SIG-M5 treated with dmso at 0.1 percent for 504 hours (cell line): ENCODE data around the gene CHID1.

Experiments used
- DNase-seq: peaks from one replicate; lab custom pipeline; 2025; ENCODE audit not compliant: unreplicated experiment; lab: John Stamatoyannopoulos, UW

CHID1 gene

DNA sequence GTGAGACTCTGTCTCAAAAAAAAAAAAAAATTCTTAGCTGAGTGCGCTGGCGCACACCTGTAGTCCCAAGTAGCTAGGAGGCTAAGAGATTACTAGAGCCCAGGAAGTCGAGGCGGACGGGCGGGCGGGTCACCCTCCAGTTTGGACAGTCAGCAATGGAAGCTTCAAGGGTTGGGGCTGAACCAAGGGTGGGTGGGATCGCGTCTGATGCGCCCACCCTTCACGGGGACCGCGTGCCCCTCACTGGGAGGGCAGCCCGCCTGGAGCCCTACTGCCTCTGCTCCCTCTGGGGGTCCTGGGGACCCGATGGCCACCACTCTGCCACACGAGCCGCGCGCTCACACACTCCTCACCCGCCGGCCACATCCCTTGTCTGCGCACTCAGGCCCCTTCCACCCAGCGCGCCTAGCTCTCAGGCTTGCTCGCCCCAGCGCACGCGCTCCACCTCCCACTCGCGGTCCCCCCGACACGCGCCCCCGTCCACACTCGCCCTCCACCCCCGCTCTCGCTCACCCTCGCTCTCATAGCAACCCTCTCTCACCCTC lies 494 bp downstream of the CHID1 start:
- peak; percentile 38 for DNase-seq

DNA sequence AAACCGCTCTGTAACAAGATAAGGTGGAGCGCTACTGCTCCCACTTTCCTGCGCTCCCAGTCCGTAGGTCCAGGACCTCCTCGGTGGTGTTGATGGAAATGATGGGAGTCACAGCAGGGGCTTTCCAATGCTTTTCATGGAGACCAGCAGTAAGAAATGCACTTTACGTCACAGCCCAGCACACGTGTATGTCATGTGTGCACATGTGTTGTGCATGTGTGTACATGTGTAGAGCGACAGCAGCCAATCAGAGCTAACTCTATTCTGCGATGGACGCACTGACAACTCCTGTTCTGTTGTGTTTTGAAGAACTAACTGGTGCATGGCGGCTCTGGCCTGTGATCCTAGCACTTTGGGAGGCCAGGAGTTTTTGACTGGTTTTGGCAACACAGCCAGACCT lies 1.2 kb downstream of the CHID1 start:
- DNase-seq, result no peak

DNA sequence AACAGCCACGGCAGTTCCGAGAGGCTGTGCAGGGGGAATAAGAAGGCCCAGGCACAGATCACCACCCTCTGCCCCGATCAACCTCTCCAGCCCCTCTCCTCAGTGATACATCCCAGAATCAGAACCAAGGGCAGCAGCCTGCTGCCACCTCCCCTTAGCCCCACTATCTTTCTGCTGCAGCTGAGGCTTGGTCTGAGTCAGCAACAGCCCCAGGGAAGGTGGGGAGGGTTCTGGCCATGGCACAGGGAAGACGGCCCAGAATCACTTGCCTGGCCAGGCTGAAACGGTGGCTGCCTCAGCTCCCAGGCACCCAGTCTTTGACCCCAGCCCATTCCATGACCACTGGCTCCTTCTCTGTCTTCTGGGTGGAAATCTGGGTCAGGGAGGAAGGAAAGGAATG lies 2.3 kb downstream of the CHID1 start:
- DNase-seq, result no peak

DNA sequence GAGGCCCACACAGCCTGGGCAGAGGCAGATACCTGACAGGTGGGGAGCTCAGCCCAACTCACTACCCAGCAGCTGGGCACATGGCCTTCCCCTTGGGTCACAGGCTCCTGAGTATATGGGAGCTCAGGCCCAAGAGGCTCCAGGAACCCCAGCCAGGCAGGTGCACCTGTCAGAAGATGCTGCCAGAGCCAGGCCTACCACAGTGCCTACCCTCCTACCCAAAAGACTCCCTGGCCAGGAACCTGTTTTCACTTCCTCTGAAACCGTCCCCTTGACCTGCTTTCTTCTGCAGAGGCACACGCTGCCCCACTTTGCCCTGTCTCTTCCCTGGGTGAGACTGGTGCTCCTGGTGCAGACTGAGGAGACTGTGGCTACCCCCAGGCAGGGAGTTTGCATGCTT lies 2.9 kb downstream of the CHID1 start:
- no peak for DNase-seq

DNA sequence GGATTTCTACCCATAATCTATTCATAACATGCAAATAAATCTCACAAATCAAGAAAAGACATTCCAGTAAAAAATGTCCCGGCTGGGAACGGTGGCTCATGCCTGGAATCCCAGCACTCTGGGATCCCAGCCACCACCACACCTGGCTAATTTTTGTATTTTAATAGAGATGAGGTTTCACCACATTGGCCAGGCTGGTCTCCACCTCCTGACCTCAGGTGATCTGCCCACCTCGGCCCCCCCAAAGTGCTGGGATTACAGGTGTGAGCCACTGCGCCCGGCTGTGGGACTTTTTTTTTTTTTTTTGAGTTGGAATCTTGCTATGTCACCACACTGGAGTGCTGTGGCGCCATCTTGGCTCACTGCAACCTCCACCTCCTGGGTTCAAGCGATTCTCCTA lies 4.7 kb downstream of the CHID1 start:
- DNase-seq, result no peak

DNA sequence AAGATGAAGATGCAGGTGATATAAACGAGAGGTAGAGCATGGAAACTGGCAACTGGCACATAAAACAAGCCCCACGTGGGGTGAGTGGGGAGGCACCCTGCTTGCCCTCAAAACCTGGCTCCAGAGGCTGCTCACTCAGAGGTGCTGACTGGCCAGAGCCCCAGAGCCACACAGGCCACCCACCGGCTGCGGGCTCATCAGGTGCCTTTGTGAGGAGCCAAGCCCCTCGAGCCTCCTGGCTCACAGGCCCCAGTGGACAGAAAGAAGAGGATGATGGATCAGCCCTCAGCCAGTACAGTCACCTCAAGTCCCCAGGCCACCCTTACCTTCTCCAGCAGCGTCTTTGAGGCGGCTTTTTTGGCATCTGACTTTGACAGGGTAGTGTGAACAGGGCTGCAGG lies 6.2 kb downstream of the CHID1 start:
- DNase-seq, result no peak

DNA sequence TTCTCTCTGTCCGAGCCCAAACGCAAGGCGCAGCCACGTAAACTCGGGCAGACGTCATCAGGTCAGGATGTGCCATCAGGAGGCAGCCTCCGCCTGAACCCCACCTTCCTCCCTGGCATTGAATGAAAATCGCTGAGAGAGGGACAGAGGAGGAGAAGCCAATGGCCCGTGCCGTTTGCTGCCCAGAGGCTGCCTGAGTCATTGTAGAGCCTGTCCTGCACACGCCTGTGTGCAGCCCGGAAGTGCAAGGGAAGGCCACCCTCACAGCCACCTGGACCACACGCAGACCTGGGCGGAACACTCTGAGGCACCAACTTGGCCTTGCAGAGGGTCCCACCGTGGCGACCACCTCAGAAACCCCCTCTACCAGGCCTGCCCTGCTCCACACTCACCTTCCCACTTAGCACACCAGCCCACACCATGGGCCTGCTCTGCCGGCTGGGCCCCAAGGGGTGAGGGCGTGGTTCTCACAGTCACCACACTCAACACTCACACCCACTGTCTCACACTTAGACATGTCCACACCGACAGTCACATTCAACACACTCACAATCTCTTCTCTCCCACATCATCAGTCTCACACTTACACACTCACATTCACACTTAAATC lies 9.1 kb downstream of the CHID1 start:
- no peak for DNase-seq

DNA sequence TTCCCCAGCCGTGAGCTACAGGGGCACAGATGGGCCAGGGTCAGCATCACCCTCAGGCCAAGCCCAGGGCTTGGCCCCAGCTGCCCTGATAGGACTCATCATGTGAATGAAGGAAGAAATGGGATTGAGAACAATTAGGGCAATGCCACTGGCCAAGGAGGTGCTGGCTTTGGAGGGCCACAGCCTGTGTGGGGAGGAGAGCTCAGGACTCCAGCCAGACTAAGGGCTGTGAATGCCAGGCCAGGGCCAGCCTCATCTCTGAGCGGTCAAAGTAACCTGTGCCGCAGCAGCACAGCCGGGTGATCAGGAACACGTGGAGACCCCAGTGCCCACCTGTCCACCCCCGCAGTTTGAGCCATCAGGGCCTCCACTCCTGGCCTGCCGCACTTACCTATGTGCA lies 10.1 kb downstream of the CHID1 start:
- no peak for DNase-seq

DNA sequence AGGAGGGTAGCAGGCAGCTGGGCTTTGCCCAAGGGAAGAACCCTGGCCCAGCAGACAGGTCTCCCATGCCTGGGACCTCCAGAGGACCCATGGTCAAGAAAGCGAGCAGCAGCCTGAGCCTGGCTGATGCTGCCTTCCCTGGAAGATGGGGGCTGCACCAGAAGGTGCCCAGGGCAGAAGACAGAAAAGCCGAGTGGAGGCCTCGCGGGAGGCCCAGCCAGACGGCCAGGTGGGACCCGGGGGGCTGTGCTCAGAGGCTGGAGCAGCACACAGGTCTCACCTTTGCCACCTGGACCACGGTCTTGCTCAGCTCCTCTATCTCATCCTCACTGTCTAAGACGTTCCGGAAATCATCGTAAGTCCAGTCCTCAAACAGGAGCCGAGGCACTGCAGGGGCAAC lies 10.9 kb downstream of the CHID1 start:
- DNase-seq, result no peak

DNA sequence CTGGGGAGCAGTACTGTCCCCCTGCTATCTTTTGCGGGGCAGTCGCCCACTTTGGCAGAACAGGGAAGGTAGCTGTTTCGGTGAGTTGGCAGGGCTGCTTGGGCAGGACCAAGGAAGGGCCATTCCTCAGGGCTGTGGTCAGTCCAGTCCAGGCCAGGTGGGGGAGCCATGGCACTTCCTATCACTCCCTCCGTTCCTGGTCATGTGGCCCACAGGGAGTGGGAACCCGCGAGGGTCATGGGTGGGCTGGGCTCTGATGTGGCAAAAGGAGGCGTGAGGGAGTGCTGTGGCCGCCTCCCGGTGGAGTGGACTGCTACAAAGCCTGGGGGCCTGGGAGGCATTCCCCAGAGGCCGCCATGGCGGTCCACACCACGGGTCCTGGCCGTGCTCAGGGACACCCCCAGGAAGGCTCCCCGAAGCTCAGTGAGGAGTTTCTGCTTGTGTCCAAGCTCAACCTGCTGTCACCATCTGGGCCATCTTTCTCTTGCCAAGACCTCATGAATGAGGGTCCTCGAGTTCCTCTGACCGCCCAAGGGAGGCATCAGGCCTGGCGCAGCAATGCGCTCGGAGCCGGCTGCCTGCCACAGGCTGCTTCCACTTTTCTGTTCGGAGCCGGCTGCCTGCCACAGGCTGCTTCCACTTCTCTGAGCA lies 11.9 kb downstream of the CHID1 start:
- DNase-seq, result no peak

DNA sequence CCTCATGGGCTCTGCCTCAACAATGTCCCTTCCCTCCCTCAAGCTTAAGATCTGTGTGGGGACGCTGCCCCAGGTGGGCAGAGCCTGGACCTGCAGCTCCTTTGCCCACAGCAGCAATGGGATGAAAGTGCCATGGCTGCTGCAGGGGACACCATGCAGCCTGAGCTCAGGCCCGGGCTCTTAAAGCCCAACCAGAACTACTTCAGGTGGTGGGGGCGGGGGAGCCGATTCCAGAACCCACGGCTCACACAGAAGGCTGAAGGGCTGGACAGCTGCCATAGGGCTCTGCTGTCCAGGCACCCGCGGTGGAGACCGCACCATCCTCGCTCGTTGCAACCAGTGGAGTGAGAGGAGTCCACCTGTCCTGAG lies 12.5 kb downstream of the CHID1 start:
- no peak for DNase-seq

DNA sequence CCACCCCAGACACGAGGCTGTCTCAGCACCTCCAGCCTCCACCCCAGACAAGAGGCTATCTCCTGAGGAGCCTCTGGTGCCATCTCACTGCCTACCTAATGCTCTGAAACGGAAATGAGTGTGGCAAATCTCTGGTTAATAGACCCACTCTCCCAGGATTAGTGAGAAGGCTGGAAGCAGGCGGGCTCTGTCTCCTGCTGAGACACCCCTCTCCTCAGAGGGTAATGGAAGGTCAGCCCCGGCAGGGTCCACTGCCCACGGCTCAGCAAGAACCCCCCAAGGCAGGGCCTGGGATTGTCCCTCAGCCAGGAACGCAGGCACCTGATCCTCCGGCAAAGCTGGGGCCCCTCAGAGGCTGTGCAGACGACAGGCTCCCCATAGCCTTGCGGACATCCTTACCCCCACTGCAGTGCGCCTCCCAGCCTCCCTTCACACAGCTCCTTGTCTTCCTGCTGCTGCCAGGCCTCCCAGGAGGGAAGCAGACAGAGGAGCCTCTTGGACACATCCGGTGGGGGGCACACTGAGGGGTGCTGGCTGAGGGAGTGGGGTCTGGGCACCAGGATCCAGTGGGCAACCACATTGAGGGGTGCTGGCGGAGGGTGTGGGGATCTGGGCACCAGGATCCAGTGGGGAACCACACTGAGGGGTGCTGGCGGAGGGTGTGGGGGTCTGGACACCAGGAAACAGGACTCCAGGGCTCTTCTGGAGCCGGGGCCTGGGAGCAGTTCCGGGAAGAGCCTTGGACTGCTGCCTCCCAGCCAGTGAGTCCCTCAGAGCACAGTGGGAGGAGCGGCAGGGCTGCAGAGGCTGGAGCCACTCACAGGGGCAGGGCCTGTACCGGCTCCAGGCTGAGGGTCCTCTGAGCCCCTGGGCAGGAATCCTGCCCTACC lies 13.1 kb downstream of the CHID1 start:
- DNase-seq, result no peak

DNA sequence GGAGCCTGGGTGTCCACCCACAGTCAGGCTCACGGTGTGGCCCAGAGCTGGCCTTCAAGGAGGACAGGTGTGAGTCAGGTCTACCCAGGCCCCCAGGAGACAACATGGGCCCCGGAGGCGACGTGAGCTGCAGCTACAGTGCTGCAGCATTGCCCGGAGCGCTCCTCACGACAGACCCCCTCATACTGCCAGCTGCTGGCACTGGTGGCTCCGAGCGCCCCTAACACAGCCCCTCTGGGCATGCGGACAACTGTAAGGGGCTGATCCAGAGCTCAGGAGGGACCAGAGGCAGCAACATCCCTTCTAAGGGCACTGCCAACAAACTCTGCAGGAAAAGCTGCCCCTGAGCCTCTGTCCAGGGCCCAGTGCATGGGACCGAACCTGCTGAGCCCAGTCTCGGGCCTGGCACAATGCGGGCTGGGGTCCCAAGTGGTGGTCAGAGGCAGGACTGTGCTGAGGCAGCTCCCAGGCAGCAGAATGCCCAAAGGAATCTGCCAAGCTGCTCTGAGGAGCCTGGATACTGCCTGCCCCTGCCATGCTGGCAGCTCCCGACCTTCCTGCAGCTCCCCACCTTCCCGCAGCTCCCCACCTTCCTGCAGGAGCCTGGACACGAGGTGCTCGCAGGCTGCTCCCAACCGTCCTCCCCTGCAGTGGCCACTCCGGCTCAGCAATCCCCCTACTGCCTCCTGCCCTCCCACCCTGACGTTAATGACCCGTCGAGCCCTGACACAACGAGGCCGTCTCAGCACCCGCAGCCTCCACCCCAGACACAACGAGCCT lies 15.1 kb downstream of the CHID1 start:
- DNase-seq, result no peak

DNA sequence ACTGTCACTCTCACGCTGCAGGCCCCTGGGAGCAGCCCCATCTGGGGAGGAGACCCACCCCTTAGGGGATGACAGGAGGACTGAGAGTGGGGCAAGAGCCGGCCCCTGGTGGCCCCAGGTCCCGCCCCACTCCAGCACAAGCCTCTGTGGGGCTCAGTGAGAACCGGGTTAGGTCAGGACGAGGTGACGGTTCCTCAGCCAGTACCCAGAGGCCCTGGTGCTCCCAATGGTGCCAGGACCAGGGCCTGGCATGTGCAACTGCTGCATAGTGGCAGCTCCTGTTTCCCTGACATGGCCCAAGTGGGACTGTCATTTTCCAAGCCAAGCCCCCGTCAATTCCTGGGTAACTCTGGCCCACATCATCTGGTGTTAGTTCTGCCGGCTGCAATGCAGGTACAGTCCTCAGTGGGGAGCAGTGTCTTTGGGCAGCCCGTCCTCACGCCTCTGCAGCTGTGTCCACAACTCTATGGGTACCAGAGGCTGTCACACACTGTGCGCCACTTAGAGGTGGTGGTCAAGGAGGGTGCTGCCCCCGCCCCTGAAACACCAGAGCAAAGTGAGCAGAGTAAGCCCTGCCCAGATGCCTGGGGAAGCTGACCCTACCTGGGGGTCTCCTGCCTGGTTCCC lies 15.9 kb downstream of the CHID1 start:
- no peak for DNase-seq

DNA sequence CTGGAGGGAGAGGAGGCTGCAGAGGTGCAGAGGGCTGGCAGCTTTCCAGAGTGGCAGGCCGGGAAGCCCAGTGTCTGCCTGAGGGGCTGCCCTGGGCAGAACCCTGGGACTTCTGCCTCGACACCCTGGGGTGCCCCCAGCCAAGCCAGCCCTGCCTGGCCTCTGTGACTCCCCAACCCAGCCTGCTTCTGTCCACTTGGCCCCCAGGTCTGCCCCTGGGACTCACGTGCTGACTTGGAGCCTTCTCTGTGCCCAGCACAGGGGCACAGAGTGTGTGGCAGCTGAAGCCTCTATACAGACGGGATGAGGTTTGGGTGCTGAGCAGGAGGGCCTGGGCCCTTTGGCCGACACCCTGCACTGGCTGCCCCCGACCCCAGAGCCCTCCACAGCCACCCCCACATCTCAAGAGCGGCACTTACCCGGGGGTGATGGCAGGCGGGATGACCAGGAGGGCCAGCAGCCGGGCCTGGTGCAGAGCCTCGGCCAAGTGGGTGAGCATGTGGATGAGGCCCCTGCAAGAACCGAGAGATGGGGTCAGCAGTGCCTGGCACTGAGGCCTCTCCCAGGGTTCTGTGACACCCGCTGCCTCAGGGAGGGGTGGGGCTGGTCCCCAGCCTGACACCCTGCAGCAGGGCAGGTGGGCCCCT lies 17.5 kb downstream of the CHID1 start:
- DNase-seq, result no peak

DNA sequence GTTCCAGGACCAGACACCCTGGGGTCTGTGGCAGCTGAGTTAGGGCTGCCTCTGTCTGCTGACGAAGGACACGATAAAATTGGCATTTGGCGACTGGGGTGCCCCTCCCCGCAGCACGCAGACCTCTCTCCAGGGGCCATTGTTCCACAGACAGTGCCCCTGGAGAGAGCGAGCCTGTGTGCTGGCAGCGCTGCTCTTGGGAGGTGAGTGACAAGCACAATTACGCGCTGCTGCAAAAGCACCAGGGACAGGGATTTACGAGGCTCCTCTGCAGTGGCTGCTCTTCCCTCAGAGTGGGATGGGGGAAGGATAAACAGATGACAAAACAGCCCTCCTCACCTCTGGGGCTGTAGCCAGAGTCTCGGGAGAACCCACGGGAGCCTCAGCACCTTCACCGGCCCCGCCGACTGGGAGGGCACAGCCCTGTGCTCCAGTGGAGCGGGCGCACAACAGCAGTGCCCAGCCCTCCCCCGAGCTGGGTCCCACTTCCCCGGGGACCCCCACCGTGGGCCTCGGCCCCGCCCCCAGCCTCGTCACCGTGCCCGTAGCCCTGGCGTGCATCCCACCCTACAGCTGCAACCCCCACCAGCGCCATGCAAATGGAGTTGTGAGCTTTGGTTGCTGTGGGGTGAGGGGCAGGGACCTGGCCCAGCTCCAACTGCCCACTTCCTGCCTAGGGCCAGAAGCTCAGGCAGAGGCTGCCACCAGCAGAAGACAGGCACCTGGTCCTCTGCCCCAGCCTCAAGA lies 19.6 kb downstream of the CHID1 start:
- no peak for DNase-seq

DNA sequence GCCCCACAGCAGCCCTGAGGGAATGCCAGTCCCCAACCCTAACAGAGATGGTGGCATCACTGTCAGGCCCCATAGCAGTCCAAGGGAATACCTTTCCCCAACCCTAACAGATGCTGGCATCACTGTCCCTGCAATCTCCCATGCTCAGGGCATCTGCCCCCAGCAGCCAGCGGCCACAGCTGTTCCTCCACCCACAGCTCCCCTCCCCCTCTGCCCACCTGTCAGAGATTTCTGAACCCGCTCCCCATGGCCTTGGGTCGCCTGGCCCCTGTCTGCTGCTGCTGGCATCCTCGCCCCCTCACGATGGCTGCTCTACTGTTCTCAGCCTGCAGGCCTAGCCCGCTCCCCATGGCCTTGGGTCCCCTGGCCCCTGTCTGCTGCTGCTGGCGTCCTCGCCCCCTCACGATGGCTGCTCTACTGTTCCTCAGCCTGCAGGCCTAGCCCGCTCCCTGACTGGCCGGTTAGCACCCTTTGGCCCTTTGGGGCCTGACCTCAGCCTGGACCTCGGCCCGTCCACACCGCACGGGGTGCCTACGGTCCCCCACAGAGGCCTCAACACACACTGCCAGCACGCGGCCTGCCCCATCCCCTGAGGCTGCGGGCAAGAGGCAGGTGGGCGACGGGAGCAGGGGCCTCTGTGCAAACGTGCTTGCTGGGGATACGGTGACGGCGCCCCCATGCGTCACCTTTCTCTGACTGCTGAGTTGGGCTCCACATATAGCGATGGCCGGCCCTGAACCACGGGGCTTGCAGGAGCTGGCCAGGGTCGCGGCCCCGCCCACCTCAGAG lies 20.7 kb downstream of the CHID1 start:
- no peak for DNase-seq

DNA sequence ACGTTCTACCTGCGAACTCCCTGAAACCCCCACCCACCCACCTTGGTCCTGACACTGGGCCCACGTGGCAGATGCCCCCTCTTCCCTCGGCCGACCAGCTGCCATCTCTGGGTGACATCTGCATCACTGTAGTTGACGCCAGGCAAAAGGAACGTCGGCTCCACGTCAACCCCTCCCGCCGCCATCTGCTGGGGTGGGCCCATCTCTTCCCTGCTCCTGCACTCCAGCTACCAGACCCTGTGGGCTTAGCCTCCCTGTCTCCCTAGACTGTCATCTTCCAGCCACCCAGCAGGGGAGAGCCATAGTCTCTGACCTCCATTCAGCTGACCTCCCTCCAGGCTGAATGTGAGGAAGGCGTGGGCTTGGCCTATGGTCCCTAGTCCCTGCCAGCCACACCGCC lies 21.4 kb downstream of the CHID1 start:
- DNase-seq, result no peak
